ENCODE results near the gene ZNF618. TPM values are rescaled to one million over a fixed set of nuclear protein-coding genes. Genes with fewer than 3 reads are reported as not detected.

ZNF618 gene
- total RNA-seq, 1 experiment from 2014 or later, result 29.4 TPM

- Histone ChIP-seq H3K36me3 (ENCODE audit: insufficient read depth, low read length, poor library complexity, severe bottlenecking) (peaks cover 24% of the 10 kb centered on the region), H3K9me3 (ENCODE audit: low read depth, low read length, poor library complexity, severe bottlenecking) (no peaks in the 10 kb centered on the region), H3K4me1 (ENCODE audit: insufficient read depth, low read length, poor library complexity, severe bottlenecking) (no peaks in the 10 kb centered on the region), H3K27me3 (replicated peaks; ENCODE audit: insufficient read depth, low read depth, low read length, poor library complexity) (no peaks in the 10 kb centered on the region), H3K4me3 (ENCODE audit: low read depth, low read length, poor library complexity, severe bottlenecking) (no peak overlapping the region), H3K27ac (ENCODE audit: low read depth, low read length, poor library complexity, severe bottlenecking) (no peak overlapping the region)
- TF ChIP-seq, protein P1, sequence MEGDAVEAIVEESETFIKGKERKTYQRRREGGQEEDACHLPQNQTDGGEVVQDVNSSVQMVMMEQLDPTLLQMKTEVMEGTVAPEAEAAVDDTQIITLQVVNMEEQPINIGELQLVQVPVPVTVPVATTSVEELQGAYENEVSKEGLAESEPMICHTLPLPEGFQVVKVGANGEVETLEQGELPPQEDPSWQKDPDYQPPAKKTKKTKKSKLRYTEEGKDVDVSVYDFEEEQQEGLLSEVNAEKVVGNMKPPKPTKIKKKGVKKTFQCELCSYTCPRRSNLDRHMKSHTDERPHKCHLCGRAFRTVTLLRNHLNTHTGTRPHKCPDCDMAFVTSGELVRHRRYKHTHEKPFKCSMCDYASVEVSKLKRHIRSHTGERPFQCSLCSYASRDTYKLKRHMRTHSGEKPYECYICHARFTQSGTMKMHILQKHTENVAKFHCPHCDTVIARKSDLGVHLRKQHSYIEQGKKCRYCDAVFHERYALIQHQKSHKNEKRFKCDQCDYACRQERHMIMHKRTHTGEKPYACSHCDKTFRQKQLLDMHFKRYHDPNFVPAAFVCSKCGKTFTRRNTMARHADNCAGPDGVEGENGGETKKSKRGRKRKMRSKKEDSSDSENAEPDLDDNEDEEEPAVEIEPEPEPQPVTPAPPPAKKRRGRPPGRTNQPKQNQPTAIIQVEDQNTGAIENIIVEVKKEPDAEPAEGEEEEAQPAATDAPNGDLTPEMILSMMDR (conservative IDR thresholded peaks at IDR 0.05; ENCODE audit: low read depth, low read length), result no peak
- TF ChIP-seq EZH2 (IDR thresholded peaks at IDR 0.05; ENCODE audit: borderline replicate concordance, low read depth, low read length, poor library complexity, severe bottlenecking), result no peak
- ChIA-PET POLR2A (ENCODE audit: low non-redundant PET) (no interaction called here), CTCF (no interaction called here)
- intact Hi-C loops (cut with micrococcal nuclease; ENCODE audit: unreplicated experiment), result no loop called here
- no peak for DNase-seq (ENCODE audit: low spot score)
- BruUV-seq (replicated peaks), result no TSS peak
Measured at GRCh38 chr9:114016629-114017423, 140.7 kb downstream of the ZNF618 start.

- no peak for DNase-seq (ENCODE audit: low spot score)
- Histone ChIP-seq H3K4me3 (ENCODE audit: low read depth, low read length, poor library complexity, severe bottlenecking) (no peak overlapping the region), H3K36me3 (ENCODE audit: insufficient read depth, low read length, poor library complexity, severe bottlenecking) (peaks cover 24% of the 10 kb centered on the region), H3K27ac (ENCODE audit: low read depth, low read length, poor library complexity, severe bottlenecking) (no peak overlapping the region), H3K27me3 (replicated peaks; ENCODE audit: insufficient read depth, low read depth, low read length, poor library complexity) (no peaks in the 10 kb centered on the region), H3K9me3 (ENCODE audit: low read depth, low read length, poor library complexity, severe bottlenecking) (peaks cover under 1% of the 10 kb centered on the region), H3K4me1 (ENCODE audit: insufficient read depth, low read length, poor library complexity, severe bottlenecking) (no peaks in the 10 kb centered on the region)
- TF ChIP-seq, protein P1 (conservative IDR thresholded peaks at IDR 0.05; ENCODE audit: low read depth, low read length), result no peak
- no peak for TF ChIP-seq EZH2 (IDR thresholded peaks at IDR 0.05; ENCODE audit: borderline replicate concordance, low read depth, low read length, poor library complexity, severe bottlenecking)
- POLR2A ChIA-PET (ENCODE audit: low non-redundant PET), result interaction anchor here (0.6 kb wide), 1 partner anchor 14 kb away, joined by 3 read pairs; no protein-coding TSS in a partner anchor
- intact Hi-C loops (cut with micrococcal nuclease; ENCODE audit: unreplicated experiment), result no loop called here
- CTCF ChIA-PET, result no interaction called here
- no TSS peak for BruUV-seq (replicated peaks)
Measured at GRCh38 chr9:114017741-114018715, 141.9 kb downstream of the ZNF618 start.

DNA sequence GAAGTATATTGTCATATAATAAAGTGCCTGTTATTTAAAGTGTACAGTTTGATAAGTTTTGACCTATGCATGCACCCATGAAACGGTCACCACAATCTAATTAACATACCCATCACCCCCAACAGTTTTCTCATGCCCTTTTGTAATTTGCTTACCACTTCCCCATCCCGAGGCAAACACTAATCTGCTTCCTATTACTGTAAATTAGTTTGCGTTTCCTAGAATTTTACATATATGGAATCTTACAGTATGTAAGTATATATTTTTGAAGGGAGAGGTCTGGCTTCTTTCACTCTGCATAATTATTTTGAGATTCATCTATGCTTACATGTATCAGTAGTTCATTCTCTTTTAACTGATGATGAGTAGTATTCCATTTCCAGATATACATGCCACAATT is 145.5 kb downstream of the ZNF618 start:
- Histone ChIP-seq H3K4me1 (ENCODE audit: insufficient read depth, low read length, poor library complexity, severe bottlenecking) (no peaks in the 10 kb centered on the region), H3K36me3 (ENCODE audit: insufficient read depth, low read length, poor library complexity, severe bottlenecking) (peaks cover 33% of the 10 kb centered on the region), H3K4me3 (ENCODE audit: low read depth, low read length, poor library complexity, severe bottlenecking) (no peak overlapping the region), H3K27me3 (replicated peaks; ENCODE audit: insufficient read depth, low read depth, low read length, poor library complexity) (no peaks in the 10 kb centered on the region), H3K27ac (ENCODE audit: low read depth, low read length, poor library complexity, severe bottlenecking) (no peak overlapping the region), H3K9me3 (ENCODE audit: low read depth, low read length, poor library complexity, severe bottlenecking) (peaks cover 14% of the 10 kb centered on the region)
- no TSS peak for BruUV-seq (replicated peaks)
- no peak for DNase-seq (ENCODE audit: low spot score)
- ChIA-PET POLR2A (ENCODE audit: low non-redundant PET) (no interaction called here), CTCF (no interaction called here)
- TF ChIP-seq, protein P1 (conservative IDR thresholded peaks at IDR 0.05; ENCODE audit: low read depth, low read length), result no peak
- TF ChIP-seq EZH2 (IDR thresholded peaks at IDR 0.05; ENCODE audit: borderline replicate concordance, low read depth, low read length, poor library complexity, severe bottlenecking), result no peak
- intact Hi-C loops (cut with micrococcal nuclease; ENCODE audit: unreplicated experiment), result no loop called here

Measured in A673 (cell line).